Endothelial cell of umbilical vein (primary cell): ENCODE data around the gene SYCP2. TPM values are rescaled to one million over a fixed set of nuclear protein-coding genes. Genes with fewer than 3 reads are reported as not detected.

Experiments
- BruUV-seq: library from RNA; stranded (reverse); fragments of 400-500 nt; replicated peaks from 2 replicates; lab custom pipeline; 2021; lab: Mats Ljungman, UMichigan
- CTCF ChIA-PET: fragments of 300-600, 350-600 bp; sonication (Branson Sonifier 250); formaldehyde crosslinking; loops from one replicate; lab custom pipeline; 2021; ENCODE audit warnings: antibody characterized with exemption, inconsistent platforms; lab: Charles Lee
- POLR2A ChIA-PET: fragments of 300-600, 350-600 bp; sonication (Branson Sonifier 250); formaldehyde crosslinking; loops from one replicate; lab custom pipeline; 2021; ENCODE audit warnings: antibody characterized with exemption, inconsistent platforms; lab: Charles Lee
- DNase-seq: peaks from one replicate; pipeline ENCODE4 v3.0.0-alpha.2; 2011; ENCODE audit warnings: low read depth, low spot score
- FAIRE-seq: peaks from 2 replicates; lab custom pipeline; 2011; peaks lifted over from hg19 to GRCh38; lab: Jason Lieb, UNC
- H2AFZ ChIP-seq: 2 replicates; pipeline ENCODE4 v1.6.0; 2012; ENCODE audit warnings: low read depth, low read length, control low read depth, inconsistent platforms
- H3K27ac ChIP-seq: 2 replicates; pipeline ENCODE4 v1.5.1; 2011; ENCODE audit warnings: low read depth, mild to moderate bottlenecking, control low read depth, low read length, moderate library complexity; ENCODE audit not compliant: insufficient read depth
- H3K27me3 ChIP-seq, 2 experiments: 2 replicates each; pipeline versions ENCODE4 v1.6.0 to v1.6.1; 2011; ENCODE audit warnings: low read length in 2 of 2, mixed read lengths in 1 of 2; ENCODE audit not compliant: control insufficient read depth in 2 of 2, insufficient read depth in 2 of 2
- H3K36me3 ChIP-seq, 2 experiments: 2 replicates in 1 of 2; 3 replicates in 1 of 2; pipeline ENCODE4 v1.5.1; 2011; ENCODE audit warnings: low read length in 2 of 2, mild to moderate bottlenecking in 1 of 2, moderate library complexity in 1 of 2; ENCODE audit not compliant: control insufficient read depth in 2 of 2, insufficient read depth in 2 of 2; ENCODE audit errors: extremely low read depth in 1 of 2
- H3K4me1 ChIP-seq: 3 replicates; pipeline ENCODE4 v1.5.1; 2011; ENCODE audit warnings: mild to moderate bottlenecking, low read length; ENCODE audit not compliant: control insufficient read depth, insufficient read depth; ENCODE audit errors: extremely low read depth
- H3K4me2 ChIP-seq: 2 replicates; pipeline ENCODE4 v1.6.1; 2011; ENCODE audit warnings: low read length, control low read depth, mixed read lengths; ENCODE audit not compliant: insufficient read depth
- H3K4me3 ChIP-seq, 3 experiments: fragments of 200-600 bp in 1 of 3; sonication (generic), shearing (Covaris generic) in 1 of 3; replicated peaks in 1 of 3; 2 replicates each; pipeline ENCODE4 v1.5.1; 2011 to 2016; ENCODE audit warnings: control low read depth in 3 of 3, low read length in 3 of 3, mild to moderate bottlenecking in 2 of 3, inconsistent platforms in 1 of 3, low read depth in 1 of 3, moderate library complexity in 1 of 3; ENCODE audit not compliant: insufficient read depth in 1 of 3
- H3K79me2 ChIP-seq: 2 replicates; pipeline ENCODE4 v1.6.0; 2012; ENCODE audit warnings: low read length, inconsistent platforms; ENCODE audit not compliant: control insufficient read depth, insufficient read depth
- H3K9ac ChIP-seq: replicated peaks from 2 replicates; pipeline ENCODE3; 2011; ENCODE audit warnings: low read length, control low read depth; ENCODE audit not compliant: insufficient read depth; ENCODE audit errors: extremely low read depth
- H3K9me1 ChIP-seq: replicated peaks from 3 replicates; pipeline ENCODE4 v1.6.0; 2011; ENCODE audit warnings: mild to moderate bottlenecking, low read length; ENCODE audit not compliant: control insufficient read depth, insufficient read depth; ENCODE audit errors: extremely low read depth
- H3K9me3 ChIP-seq: replicated peaks from 2 replicates; pipeline ENCODE4 v1.5.1; 2012; ENCODE audit warnings: low read length, inconsistent platforms; ENCODE audit not compliant: control insufficient read depth, insufficient read depth
- H4K20me1 ChIP-seq: replicated peaks from 2 replicates; pipeline ENCODE3; 2011; ENCODE audit warnings: mild to moderate bottlenecking, low read length; ENCODE audit not compliant: control insufficient read depth, insufficient read depth; ENCODE audit errors: extremely low read depth
- FOS ChIP-seq: IDR thresholded peaks from 2 replicates; pipeline ENCODE4 v1.6.1; 2011; ENCODE audit warnings: mild to moderate bottlenecking, low read length, moderate library complexity, borderline replicate concordance; ENCODE audit not compliant: insufficient read depth
- GATA2 ChIP-seq: IDR thresholded peaks from 2 replicates; pipeline ENCODE4 v1.7.0; 2011; ENCODE audit warnings: low read depth, mild to moderate bottlenecking, moderate library complexity, mixed read lengths, low read length; ENCODE audit not compliant: insufficient read length, insufficient read depth
- MYC ChIP-seq: IDR thresholded peaks from one replicate; pipeline ENCODE4 v1.6.1; 2011; ENCODE audit warnings: mild to moderate bottlenecking, low read depth, low read length
- POLR2A ChIP-seq: IDR thresholded peaks from 2 replicates; pipeline ENCODE4 v1.6.1; 2012; ENCODE audit warnings: low read depth, mild to moderate bottlenecking, control low read depth, low read length
- POLR2AphosphoS5 ChIP-seq: IDR thresholded peaks from 2 replicates; pipeline ENCODE4 v1.6.1; 2012; ENCODE audit warnings: low read depth, mild to moderate bottlenecking, control low read depth, low read length, moderate library complexity; ENCODE audit not compliant: insufficient read depth
- dilution Hi-C: fragments of 300-500 bp; cut with MboI; formaldehyde crosslinking; loops from one replicate; pipeline ENCODE4 v1.15.0; 2019; ENCODE audit warnings: low sequenced_read_pairs; ENCODE audit not compliant: extremely low pct_ligation_motif_present
- intact Hi-C: fragments of 100-400 bp; cut with micrococcal nuclease; formaldehyde crosslinking; loops from one replicate; pipeline ENCODE4 v1.10.0; 2022
- polyA plus RNA-seq, 4 experiments: library from polyadenylated mRNA; depleted of rRNA in 3 of 4; stranded (reverse) in 3 of 4; unstranded in 1 of 4; fragments of >200 nt; gene quantifications; 2 replicates each; pipeline versions ENCODE4 v1.2.1 to v1.2.3, GENCODE V29; 2011 to 2012; ENCODE audit warnings: missing spikeins in 1 of 4
- total RNA-seq: library from RNA; stranded (reverse); gene quantifications from 2 replicates; pipeline ENCODE4 v1.2.3, GENCODE V29; 2021
- TF ChIP-seq, protein P1 (sequence below), 2 donors: IDR thresholded peaks; 1 replicate in 1 of 2; 2 replicates in 1 of 2; pipeline ENCODE4 v1.5.1; 2011; ENCODE audit warnings: low read length in 2 of 2, mild to moderate bottlenecking in 2 of 2, moderate library complexity in 2 of 2, control low read depth in 1 of 2, inconsistent platforms in 1 of 2, low read depth in 1 of 2; ENCODE audit not compliant: insufficient read depth in 1 of 2; ENCODE audit errors: extremely low read depth in 1 of 2
- TF ChIP-seq, protein P2 (sequence below): IDR thresholded peaks from 2 replicates; pipeline ENCODE4 v1.6.1; 2011; ENCODE audit not compliant: insufficient read depth, insufficient read length

The SYCP2 gene
- total and polyA plus RNA-seq, 2 donors (not counting 3 experiments of a cell fraction or from before 2014, with no cell fraction given): 0.07 to 0.35 TPM

DNA sequence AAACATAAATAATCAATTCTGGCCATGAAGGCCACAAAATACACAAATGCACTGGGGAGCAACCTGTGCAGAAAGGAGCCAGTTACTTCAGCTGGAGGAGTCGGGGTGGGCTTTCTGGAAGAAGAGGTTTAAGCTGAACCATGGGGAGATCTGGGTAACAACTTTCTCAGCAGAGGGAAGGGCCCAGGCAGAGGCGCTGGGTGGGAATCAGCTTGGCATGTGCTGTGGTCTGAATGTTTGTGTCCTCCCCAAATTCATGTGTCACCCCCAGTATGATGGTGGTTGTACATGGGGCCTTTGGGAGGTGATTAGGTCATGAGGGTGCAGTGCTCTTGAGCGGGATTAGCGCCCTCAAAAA is 107.9 kb downstream of the SYCP2 start:
- H3K4me1 ChIP-seq: no peaks in the 10 kb centered on the region
- H2AFZ ChIP-seq: no peak overlapping the region
- no peak overlapping the region for H3K9ac ChIP-seq
- no peak overlapping the region for H3K4me2 ChIP-seq
- TF ChIP-seq MYC: no peak
- TF ChIP-seq, protein P1, sequence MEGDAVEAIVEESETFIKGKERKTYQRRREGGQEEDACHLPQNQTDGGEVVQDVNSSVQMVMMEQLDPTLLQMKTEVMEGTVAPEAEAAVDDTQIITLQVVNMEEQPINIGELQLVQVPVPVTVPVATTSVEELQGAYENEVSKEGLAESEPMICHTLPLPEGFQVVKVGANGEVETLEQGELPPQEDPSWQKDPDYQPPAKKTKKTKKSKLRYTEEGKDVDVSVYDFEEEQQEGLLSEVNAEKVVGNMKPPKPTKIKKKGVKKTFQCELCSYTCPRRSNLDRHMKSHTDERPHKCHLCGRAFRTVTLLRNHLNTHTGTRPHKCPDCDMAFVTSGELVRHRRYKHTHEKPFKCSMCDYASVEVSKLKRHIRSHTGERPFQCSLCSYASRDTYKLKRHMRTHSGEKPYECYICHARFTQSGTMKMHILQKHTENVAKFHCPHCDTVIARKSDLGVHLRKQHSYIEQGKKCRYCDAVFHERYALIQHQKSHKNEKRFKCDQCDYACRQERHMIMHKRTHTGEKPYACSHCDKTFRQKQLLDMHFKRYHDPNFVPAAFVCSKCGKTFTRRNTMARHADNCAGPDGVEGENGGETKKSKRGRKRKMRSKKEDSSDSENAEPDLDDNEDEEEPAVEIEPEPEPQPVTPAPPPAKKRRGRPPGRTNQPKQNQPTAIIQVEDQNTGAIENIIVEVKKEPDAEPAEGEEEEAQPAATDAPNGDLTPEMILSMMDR (IDR thresholded peaks at IDR 0.05; ENCODE audit: extremely low read depth in 1 of 2, insufficient read depth in 1 of 2, low read depth in 1 of 2, low read length in 2 of 2): no peak
- no peak for TF ChIP-seq GATA2
- no peak for TF ChIP-seq POLR2A
- TF ChIP-seq FOS: no peak
- TF ChIP-seq, protein P2, sequence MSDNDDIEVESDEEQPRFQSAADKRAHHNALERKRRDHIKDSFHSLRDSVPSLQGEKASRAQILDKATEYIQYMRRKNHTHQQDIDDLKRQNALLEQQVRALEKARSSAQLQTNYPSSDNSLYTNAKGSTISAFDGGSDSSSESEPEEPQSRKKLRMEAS: no peak
- no peak for TF ChIP-seq POLR2AphosphoS5
- no TSS peak for BruUV-seq
- no peaks in the 10 kb centered on the region for H3K79me2 ChIP-seq
- no peaks in the 10 kb centered on the region for H3K36me3 ChIP-seq
- intact Hi-C loops (no loop called here), dilution Hi-C loops (no loop called here)
- POLR2A ChIA-PET: no interaction called here
- DNase-seq (no peak), FAIRE-seq (no peak)
- H3K27ac ChIP-seq: no peak overlapping the region
- H3K27me3 ChIP-seq: no peaks in the 10 kb centered on the region
- H4K20me1 ChIP-seq: no peaks in the 10 kb centered on the region
- CTCF ChIA-PET: no interaction called here
- no peaks in the 10 kb centered on the region for H3K9me1 ChIP-seq
- no peaks in the 10 kb centered on the region for H3K9me3 ChIP-seq
- H3K4me3 ChIP-seq: no peak overlapping the region
